ENCODE data around the gene KCTD20. TPM values are rescaled to one million over a fixed set of nuclear protein-coding genes. Genes with fewer than 3 reads are reported as not detected.

Gene KCTD20
- total and polyA plus RNA-seq, 2 of the 13 experiments (the other 11 are each of a cell fraction or from before 2014, with no cell fraction given), result 52.7 to 67.1 TPM

- TF ChIP-seq GMEB1 (CRISPR knock-in tag; IDR thresholded peaks at IDR 0.05; ENCODE audit: borderline replicate concordance) (no peak), HNRNPH1 (optimal IDR thresholded peaks at IDR 0.05; ENCODE audit: low read depth, low read length) (no peak), NFE2L1 (CRISPR knock-in tag; IDR thresholded peaks at IDR 0.05; ENCODE audit: borderline replicate concordance) (peak; percentile 80; the same call in 1 of the 2 replicates), NR3C1 (CRISPR knock-in tag; IDR thresholded peaks at IDR 0.05) (no peak), MED13 (CRISPR knock-in tag; IDR thresholded peaks at IDR 0.05) (no peak), SYNCRIP (IDR thresholded peaks at IDR 0.05; ENCODE audit: insufficient read depth, low read depth, low read length) (no peak), FIP1L1 (IDR thresholded peaks at IDR 0.05; ENCODE audit: borderline replicate concordance, insufficient read depth, low read depth, low read length) (no peak), EP300 (IDR thresholded peaks at IDR 0.05; ENCODE audit: low read depth in 2 of 2, low read length in 2 of 2) (0 out of 4 replicates have a peak, but pooled peaks have one; percentile 25 to 35), EP300 (CRISPR knock-in tag; IDR thresholded peaks at IDR 0.05; ENCODE audit: borderline replicate concordance) (0 out of 2 replicates have a peak, but pooled peaks have one; percentile 52), ARID2 (CRISPR knock-in tag; IDR thresholded peaks at IDR 0.05; ENCODE audit: borderline replicate concordance) (no peak), ZNF605 (CRISPR knock-in tag; IDR thresholded peaks at IDR 0.05) (no peak), MNT (IDR thresholded peaks at IDR 0.05) (no peak), PITX1 (CRISPR knock-in tag; IDR thresholded peaks at IDR 0.05) (peak; percentile 36; the same call in 1 of the 2 replicates), TFDP2 (CRISPR knock-in tag; IDR thresholded peaks at IDR 0.05) (no peak), MBNL3 (CRISPR knock-in tag; conservative IDR thresholded peaks at IDR 0.05) (no peak), NCOA5 (CRISPR knock-in tag; IDR thresholded peaks at IDR 0.05) (no peak), AGO1 (IDR thresholded peaks at IDR 0.05; ENCODE audit: low read depth, low read length, poor library complexity, severe bottlenecking) (no peak), SUZ12 (IDR thresholded peaks at IDR 0.05; ENCODE audit: low read depth, low read length) (no peak), PHF8 (CRISPR knock-in tag; IDR thresholded peaks at IDR 0.05) (peak; percentile 32; the same call in 1 of the 2 replicates), HIVEP1 (CRISPR knock-in tag; IDR thresholded peaks at IDR 0.05) (no peak), SRY (CRISPR knock-in tag; IDR thresholded peaks at IDR 0.05) (no peak)
- TF ChIP-seq, protein P1, sequence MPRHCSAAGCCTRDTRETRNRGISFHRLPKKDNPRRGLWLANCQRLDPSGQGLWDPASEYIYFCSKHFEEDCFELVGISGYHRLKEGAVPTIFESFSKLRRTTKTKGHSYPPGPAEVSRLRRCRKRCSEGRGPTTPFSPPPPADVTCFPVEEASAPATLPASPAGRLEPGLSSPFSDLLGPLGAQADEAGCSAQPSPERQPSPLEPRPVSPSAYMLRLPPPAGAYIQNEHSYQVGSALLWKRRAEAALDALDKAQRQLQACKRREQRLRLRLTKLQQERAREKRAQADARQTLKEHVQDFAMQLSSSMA (CRISPR knock-in tag; IDR thresholded peaks at IDR 0.05), result no peak
- TF ChIP-seq, protein P2, sequence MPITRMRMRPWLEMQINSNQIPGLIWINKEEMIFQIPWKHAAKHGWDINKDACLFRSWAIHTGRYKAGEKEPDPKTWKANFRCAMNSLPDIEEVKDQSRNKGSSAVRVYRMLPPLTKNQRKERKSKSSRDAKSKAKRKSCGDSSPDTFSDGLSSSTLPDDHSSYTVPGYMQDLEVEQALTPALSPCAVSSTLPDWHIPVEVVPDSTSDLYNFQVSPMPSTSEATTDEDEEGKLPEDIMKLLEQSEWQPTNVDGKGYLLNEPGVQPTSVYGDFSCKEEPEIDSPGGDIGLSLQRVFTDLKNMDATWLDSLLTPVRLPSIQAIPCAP (CRISPR knock-in tag; IDR thresholded peaks at IDR 0.05; ENCODE audit: low read depth), result no peak
Observed at GRCh38 chr6:36441307-36441894, 1.4 kb upstream of the KCTD20 start (continued).

Measured in HepG2 (cell line).